HG02884 (cell line): ENCODE data around the gene ZNF397.

Experiments used
- ATAC-seq: cut with Tn5 transposase; IDR thresholded peaks from one replicate; pipeline ENCODE4 v1.9.1; 2021; ENCODE audit warnings: mild to moderate bottlenecking, moderate library complexity; ENCODE audit not compliant: unreplicated experiment

ZNF397 gene

DNA sequence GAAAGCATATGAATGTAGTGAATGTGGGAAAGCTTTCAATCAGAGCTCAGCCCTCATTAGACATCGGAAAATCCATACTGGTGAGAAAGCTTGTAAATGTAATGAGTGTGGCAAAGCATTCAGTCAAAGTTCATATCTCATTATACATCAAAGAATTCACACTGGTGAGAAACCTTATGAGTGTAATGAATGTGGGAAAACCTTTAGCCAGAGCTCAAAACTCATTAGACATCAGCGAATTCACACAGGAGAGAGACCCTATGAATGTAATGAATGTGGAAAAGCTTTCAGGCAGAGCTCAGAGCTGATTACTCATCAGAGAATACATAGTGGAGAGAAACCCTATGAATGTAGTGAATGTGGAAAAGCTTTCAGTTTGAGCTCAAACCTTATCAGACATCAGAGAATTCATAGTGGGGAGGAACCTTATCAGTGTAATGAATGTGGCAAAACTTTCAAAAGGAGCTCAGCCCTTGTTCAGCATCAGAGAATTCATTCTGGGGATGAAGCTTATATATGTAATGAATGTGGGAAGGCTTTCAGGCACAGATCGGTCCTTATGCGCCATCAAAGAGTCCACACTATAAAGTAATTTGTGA, 5.0 kb downstream of the ZNF397 start:
- no peak for ATAC-seq

DNA sequence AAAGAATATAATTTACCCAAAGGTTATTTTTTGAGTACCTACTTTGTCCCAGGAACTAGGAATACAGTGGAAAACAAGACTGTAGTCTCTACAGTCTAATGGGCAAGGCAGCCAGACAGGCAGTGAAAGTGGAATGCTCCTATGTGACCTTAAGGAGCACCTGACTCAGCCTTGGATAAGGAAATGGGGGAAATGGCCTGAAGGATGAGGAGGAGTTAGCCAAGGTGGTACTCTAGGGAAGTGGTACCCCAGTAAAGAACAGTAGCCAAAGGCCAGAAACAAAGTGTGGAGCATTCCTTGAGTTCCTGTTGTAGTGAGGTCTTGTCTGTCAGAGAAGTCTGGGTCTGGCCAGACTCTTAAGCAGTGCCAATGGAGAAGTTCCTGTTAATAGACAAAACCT, 6.0 kb downstream of the ZNF397 start:
- no peak for ATAC-seq

DNA sequence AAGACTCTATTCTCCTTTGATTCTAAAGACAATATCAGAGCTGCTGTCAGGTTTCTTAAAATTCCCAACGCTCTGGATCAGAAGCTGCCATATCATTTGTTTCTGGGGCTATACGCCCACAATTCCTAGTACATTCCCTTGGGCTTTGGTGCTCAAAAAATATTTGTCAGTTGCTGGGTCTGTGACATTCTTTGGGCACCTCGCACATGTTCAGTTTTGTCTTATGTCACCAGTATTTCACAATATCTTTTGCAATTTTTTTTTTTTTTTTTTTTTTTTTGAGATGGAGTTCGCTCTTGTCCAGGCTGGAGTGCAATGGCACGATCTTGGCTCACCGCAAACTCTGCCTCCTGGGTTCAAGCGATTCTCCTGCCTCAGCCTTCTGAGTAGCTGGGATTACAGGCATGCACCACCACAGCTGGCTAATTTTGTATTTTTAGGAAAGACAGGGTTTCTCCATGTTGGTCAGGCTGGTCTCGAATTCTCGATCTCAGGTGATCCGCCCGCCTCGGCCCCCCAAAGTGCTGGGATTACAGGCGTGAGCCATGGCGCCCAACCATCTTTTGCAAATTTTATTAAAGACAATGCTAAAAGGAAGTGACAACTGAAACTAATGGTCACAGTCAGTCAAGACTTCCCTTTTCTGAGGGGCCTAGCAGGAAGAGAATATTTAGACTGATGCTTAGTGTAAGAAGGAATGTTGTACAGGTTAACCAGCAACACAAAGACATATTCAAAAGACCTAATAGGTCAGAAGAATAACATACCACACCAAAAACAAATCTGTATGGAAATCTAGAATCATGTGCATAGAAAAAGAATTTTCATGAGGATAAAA, 6.8 kb downstream of the ZNF397 start:
- no peak for ATAC-seq

DNA sequence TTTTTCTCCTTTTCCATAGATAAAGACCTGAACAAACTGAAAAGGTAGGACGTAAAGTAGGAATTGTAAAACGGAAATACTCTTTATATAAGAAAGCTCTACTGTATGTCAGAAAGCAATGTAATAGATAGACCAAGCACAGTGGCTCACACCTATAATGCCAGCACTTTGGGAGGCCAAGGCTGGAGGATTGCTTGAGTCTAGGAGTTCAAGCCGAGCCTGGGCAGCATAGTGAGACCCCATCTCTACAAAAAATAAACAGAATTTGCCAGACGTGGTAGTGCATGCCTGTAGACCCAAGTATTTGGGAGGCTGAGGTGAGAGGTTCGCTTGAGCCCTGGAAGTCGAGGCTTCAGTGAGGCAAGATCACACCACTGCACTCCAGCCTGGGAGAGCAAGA, 7.6 kb downstream of the ZNF397 start:
- ATAC-seq: no peak

DNA sequence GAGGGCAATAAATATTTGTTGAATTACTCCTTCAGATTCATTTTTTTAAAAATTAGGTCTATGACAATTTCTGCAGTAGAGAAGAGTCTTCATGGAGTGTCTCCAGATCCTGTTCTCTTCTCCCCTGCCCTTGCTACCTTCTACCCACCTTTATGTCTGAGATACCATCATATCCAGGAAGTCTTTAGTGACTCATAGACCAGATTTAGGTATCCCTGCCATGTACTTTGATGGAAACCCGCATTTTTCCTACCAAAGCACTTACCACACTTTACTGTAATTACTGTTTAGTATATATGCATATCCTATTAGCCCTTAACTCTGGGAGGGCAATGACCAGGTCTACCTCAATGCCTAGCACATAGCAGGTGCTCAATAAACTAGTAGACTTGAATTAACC, 11.6 kb downstream of the ZNF397 start:
- no peak for ATAC-seq

DNA sequence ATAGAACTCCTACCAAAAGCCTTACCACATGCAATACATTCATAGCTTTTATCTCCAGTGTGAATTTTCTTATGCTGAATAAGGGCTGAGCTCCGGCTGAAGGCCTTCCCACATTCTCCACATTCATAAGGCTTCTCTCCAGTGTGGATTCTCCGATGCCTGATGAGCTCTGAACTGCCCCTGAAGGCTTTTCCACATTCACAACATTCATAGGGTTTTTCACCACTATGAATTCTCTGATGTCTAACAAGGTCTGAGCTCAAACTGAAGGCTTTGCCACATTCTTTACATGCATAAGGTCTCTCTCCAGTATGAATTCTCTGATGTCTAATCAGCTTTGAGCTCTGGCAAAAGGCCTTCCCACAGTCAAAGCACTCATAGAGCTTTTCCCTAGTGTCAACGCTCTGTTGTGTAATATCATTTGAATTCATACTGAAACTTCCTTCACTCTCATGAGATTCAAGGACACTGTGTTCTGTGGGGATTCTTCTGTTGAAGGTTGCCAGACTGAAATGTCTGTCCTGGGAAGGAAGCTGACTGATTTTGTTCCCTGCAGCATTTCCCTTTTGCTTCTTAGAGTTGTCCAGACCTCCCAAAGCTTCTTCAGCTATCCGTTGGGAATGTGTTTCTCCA, 12.9 kb downstream of the ZNF397 start:
- ATAC-seq: no peak

DNA sequence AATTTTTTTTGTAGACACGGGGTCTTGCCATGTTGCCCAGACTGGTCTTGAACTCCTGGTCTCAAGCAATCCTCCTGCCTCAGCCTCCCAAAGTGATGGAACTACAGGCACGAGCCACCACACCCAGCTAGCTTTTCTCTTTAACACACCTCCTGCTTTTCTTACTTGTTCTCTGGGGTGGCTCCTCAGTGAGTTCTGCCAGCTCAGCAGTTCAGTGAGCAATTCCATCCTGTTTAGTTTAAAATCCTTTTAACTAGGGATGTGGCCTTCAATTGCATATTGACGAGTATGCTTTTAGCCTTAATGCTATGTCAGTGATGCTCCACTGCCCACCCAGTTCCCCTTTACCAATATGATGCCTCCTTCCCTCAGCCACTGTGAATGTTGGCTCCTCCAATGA, 16.1 kb downstream of the ZNF397 start:
- no peak for ATAC-seq

DNA sequence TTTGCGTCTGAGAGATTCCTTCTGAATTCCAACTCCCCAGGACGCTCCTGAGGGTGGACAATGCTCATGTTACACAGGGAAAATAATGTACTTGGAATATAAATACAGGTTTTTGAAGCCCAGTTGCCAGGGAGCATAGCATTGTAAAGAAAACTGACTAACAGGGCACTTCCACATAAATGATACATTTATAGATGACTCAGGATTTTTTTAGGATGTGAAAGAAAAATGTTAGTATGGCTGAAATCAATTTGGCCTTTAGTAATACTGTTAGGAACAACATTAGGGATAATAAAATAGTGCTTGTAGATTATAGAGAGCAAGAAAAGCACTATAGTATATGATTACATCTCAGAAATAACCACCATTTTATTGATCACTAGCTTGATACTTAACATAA, 23.6 kb downstream of the ZNF397 start:
- ATAC-seq: no peak

DNA sequence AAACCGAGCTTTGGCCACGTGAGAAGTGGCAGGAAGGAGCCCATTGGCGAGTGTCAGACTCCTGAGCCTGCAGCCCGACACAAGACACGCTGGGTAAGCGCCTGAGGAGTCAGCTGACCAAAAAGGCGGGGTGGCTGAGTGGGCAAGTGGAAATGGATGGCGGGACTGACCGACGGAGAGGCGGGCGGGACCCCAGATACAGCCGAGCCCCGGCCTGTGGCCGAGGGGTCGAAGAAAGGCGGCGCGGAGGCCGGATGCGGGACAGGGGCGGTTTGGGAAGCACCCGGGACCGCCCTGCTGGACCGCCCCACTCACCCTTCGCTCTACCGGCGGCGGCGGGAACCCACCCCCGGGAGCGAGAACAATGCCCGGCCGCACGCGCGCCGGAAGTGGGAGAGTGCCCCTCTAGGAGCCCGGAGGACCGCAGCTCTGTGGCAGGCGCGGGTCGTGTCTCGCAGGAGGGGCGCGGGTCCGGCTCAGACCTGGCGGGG, 26.4 kb downstream of the ZNF397 start:
- ATAC-seq: peak; percentile 83

DNA sequence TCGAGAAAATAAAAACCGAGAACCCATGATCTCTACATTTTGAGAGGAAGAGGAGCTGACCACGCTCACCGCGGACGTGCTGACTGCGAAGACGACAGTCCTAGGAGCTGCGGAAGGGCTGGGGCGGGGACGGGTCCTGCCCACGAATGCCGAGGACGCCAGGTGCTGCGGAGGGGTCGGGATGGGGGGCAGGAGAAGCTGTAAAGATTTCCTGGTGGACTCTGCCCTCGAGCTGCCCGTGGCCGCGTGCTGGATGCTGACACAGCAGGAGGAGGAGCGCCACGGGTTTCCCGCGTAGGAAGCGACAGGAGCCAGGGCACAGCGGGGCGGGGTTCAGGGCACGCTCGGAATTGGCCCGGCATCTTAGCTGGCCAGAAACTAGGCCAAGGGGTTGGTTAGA, 27.0 kb downstream of the ZNF397 start:
- ATAC-seq: no peak

- no peak for ATAC-seq
Measured at GRCh38 chr18:35268821-35269220, 28.0 kb downstream of the ZNF397 start.

DNA sequence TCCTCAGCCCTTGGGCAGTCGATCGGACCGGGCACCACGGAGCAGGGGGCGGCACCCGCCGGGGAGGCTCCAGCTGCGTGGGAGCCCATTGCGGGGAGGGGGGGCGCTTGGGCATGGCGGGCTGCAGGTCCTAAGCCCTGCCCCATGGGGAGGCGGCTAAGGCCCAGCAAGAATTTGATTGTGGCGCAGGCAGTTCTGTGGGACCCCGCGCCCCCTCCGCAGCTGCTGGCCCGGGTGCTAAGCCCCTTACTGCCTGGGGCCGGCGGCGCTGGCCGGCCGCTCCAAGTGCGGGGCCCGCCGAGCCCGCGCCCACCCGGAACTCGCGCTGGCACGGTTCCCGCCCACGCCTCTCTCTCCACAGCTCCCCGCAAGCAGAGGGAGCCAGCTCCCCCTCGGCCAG, 30.8 kb downstream of the ZNF397 start:
- ATAC-seq: no peak

- no peak for ATAC-seq
Measured at GRCh38 chr18:35276267-35276666, 35.4 kb downstream of the ZNF397 start.

DNA sequence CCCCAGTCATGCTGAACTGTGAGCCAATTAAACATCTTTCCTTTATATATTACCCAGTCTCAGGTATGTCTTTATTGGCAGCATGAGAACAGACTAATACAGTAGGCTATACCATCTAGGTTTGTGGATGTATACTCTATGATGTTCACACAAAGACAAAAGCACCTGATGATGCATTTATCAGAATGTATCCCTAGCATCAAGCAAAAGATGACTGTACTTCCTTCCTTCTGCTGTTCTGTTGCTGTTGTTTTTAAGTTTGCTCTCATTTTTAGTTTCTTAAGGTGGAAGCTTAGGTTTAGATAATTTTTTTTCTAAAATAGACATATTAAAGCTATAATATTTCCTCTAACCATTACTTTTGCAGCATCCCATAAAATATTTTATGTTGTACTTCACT, 36.8 kb downstream of the ZNF397 start:
- ATAC-seq: no peak

DNA sequence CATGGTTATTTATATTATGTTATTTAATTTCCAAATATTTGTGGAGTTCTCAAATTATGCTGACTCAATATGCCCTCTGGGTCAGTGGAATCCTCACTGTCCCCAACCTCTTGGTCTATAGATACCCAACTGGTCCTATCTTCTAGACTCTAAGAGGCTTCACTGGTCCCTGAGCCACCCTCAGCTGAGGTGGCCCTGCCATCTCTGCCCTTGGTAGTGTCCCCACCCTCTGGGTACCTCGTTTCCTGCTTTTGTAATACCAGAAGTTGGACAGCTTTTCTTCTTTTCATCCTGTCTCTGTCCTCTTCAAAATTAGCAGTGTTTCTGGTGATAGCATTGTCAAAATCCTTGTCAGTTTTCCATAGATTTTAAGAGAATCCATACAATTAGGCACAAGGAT, 37.3 kb downstream of the ZNF397 start:
- no peak for ATAC-seq

- no peak for ATAC-seq
Measured at GRCh38 chr18:35278969-35279368, 38.1 kb downstream of the ZNF397 start.

GRCh38 chr18:35282353-35282752, 41.5 kb downstream of the ZNF397 start:
- no peak for ATAC-seq

GRCh38 chr18:35283923-35284794, 43.3 kb downstream of the ZNF397 start:
- ATAC-seq: no peak

DNA sequence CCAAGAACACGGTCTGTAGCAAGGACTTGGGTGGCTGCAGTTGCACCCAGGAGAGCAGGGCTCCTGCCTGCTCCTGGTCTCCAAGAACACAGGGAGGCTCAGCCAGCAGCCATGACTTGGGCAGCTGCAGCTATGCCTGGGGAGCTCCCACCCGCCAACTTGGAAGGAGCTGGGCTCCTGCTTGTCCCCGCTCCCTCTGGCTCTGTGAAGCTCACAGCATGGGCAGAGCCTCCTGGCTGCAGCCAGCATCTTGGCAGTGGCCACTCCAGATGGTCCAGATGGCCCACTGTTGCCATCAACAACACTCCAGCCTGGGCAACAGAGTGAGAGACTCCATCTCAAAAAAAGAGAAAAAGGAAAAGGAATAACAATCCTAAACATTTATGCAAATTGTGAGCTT, 44.0 kb downstream of the ZNF397 start:
- ATAC-seq: no peak

- no peak for ATAC-seq
Measured at GRCh38 chr18:35289293-35289692, 48.5 kb downstream of the ZNF397 start.

GRCh38 chr18:35289727-35290093, 48.9 kb downstream of the ZNF397 start:
- peak; percentile 28 for ATAC-seq
